HepG2 (cell line): Measurements from ENCODE around the gene BTNL3. TPM values are rescaled to one million over a fixed set of nuclear protein-coding genes. Genes with fewer than 3 reads are reported as not detected.

Source experiments
- ATAC-seq: fragments of 200-7000 bp; cut with Tn5 transposase; 3 replicates; pipeline ENCODE4 v1.9.1; 2020; ENCODE audit warnings: mild to moderate bottlenecking, moderate library complexity
- BruUV-seq: library from RNA; stranded (reverse); fragments of 400-500 nt; replicated peaks from 2 replicates; lab custom pipeline; 2021; lab: Mats Ljungman, UMichigan
- CTCF ChIA-PET: fragments of 300-600 bp; formaldehyde crosslinking; extraction: SDS; loops from one replicate; lab custom pipeline; 2021; ENCODE audit warnings: low total read pairs, inconsistent platforms, low intra/inter-chr PET ratio; lab: Yijun Ruan, JAX
- POLR2A ChIA-PET: fragments of 350-600 bp; sonication (Branson Sonifier 250); formaldehyde crosslinking; loops from one replicate; lab custom pipeline; 2020; ENCODE audit warnings: antibody characterized with exemption, inconsistent platforms; lab: Yijun Ruan, JAX
- DNase-seq: peaks from one replicate; pipeline ENCODE4 v3.0.0-alpha.2; 2015; ENCODE audit warnings: low spot score
- FAIRE-seq: peaks from 3 replicates; lab custom pipeline; 2011; peaks lifted over from hg19 to GRCh38; lab: Jason Lieb, UNC
- H2AFZ ChIP-seq: one replicate; pipeline ENCODE4 v1.6.1; 2011; ENCODE audit warnings: low read length, inconsistent platforms
- H3K27ac ChIP-seq: fragments of 300-600 bp; 3 replicates; pipeline ENCODE4 v1.8.0; 2011; ENCODE audit warnings: mixed run types, mild to moderate bottlenecking, mixed read lengths, low read length, inconsistent platforms; ENCODE audit not compliant: insufficient read depth; ENCODE audit errors: extremely low read length
- H3K27me3 ChIP-seq, 2 experiments: fragments of 200-600 bp in 1 of 2; 2 replicates in 1 of 2; 3 replicates in 1 of 2; pipeline versions ENCODE4 v1.6.0 to v1.8.0; 2011; ENCODE audit warnings: low read length in 2 of 2, mild to moderate bottlenecking in 2 of 2, moderate library complexity in 2 of 2, inconsistent platforms in 1 of 2; ENCODE audit not compliant: insufficient read depth in 2 of 2, control insufficient read depth in 1 of 2
- H3K36me3 ChIP-seq, 2 experiments: fragments of 200-600 bp in 1 of 2; replicated peaks in 1 of 2; 2 replicates in 1 of 2; 3 replicates in 1 of 2; pipeline versions ENCODE4 v1.5.1 to v1.8.0; 2011; ENCODE audit warnings: low read length in 2 of 2, inconsistent platforms in 1 of 2; ENCODE audit not compliant: insufficient read depth in 2 of 2, control insufficient read depth in 1 of 2
- H3K4me1 ChIP-seq: 2 replicates; pipeline ENCODE4 v1.5.1; 2012; ENCODE audit warnings: low read length, inconsistent platforms; ENCODE audit not compliant: insufficient read depth
- H3K4me2 ChIP-seq: 2 replicates; pipeline ENCODE4 v1.6.0; 2011; ENCODE audit warnings: low read depth, low read length, inconsistent platforms
- H3K4me3 ChIP-seq, 3 experiments: fragments of 200-600 bp in 1 of 3; sonication (generic), shearing (Covaris generic) in 1 of 3; replicated peaks in 1 of 3; 2 replicates each; pipeline ENCODE4 v1.5.1; 2011 to 2016; ENCODE audit warnings: low read length in 3 of 3, inconsistent platforms in 2 of 3, low read depth in 2 of 3, mild to moderate bottlenecking in 2 of 3, control low read depth in 1 of 3, mixed read lengths in 1 of 3; ENCODE audit not compliant: insufficient read depth in 1 of 3
- H3K79me2 ChIP-seq: one replicate; pipeline ENCODE4 v1.6.1; 2011; ENCODE audit warnings: low read length, inconsistent platforms; ENCODE audit not compliant: insufficient read depth
- H3K9ac ChIP-seq: 2 replicates; pipeline ENCODE4 v1.6.0; 2011; ENCODE audit warnings: mild to moderate bottlenecking, low read depth, low read length, inconsistent platforms; ENCODE audit not compliant: insufficient read depth
- H3K9me3 ChIP-seq: 2 replicates; pipeline ENCODE4 v1.5.1; 2012; ENCODE audit warnings: mild to moderate bottlenecking, low read length
- H4K20me1 ChIP-seq: 2 replicates; pipeline ENCODE4 v1.6.0; 2011; ENCODE audit warnings: inconsistent platforms, mild to moderate bottlenecking, low read length, moderate library complexity; ENCODE audit not compliant: insufficient read depth
- ARNT ChIP-seq: fragments of 450-650 bp; IDR thresholded peaks from 2 replicates; pipeline ENCODE4 v1.6.1; 2017
- HNRNPUL1 ChIP-seq: fragments of 200-400 bp; formaldehyde crosslinking; IDR thresholded peaks from 2 replicates; pipeline ENCODE4 v1.6.1; 2017; ENCODE audit warnings: low read depth, mild to moderate bottlenecking, low read length, moderate library complexity
- LCORL ChIP-seq, 2 experiments: fragments of 450-650 bp in 1 of 2; sonication (generic) in 1 of 2; formaldehyde crosslinking in 1 of 2; IDR thresholded peaks; 2 replicates each; pipeline versions ENCODE4 v1.5.0 to v1.6.1; 2017 to 2020; ENCODE audit warnings: antibody characterized with exemption in 1 of 2, missing genetic modification reagents in 1 of 2
- PRDM10 ChIP-seq: sonication (generic); formaldehyde crosslinking; IDR thresholded peaks from 2 replicates; pipeline ENCODE4 v1.4.0; 2020; ENCODE audit warnings: low read depth, missing genetic modification reagents
- PREB ChIP-seq: sonication (generic); formaldehyde crosslinking; IDR thresholded peaks from 2 replicates; pipeline ENCODE4 v1.4.0; 2020; ENCODE audit warnings: missing genetic modification reagents
- STAT5B ChIP-seq: sonication (generic); formaldehyde crosslinking; IDR thresholded peaks from 2 replicates; pipeline ENCODE4 v1.4.0; 2020; ENCODE audit warnings: missing genetic modification reagents
- ZEB1 ChIP-seq: IDR thresholded peaks from 2 replicates; pipeline ENCODE4 v1.6.1; 2012; ENCODE audit warnings: mild to moderate bottlenecking, low read depth, inconsistent platforms; ENCODE audit not compliant: insufficient replicate concordance
- ZFP62 ChIP-seq: sonication (generic); formaldehyde crosslinking; IDR thresholded peaks from 2 replicates; pipeline ENCODE4 v1.4.0; 2020; ENCODE audit warnings: missing genetic modification reagents
- ZNF441 ChIP-seq: sonication (generic); formaldehyde crosslinking; IDR thresholded peaks from 2 replicates; pipeline ENCODE4 v1.7.0; 2021; ENCODE audit warnings: missing genetic modification reagents, borderline replicate concordance
- ZNF468 ChIP-seq: sonication (generic); formaldehyde crosslinking; IDR thresholded peaks from 2 replicates; pipeline ENCODE4 v1.8.0; 2022; ENCODE audit warnings: mild to moderate bottlenecking, moderate library complexity, missing genetic modification reagents
- ZNF512B ChIP-seq: sonication (generic); formaldehyde crosslinking; IDR thresholded peaks from 2 replicates; pipeline ENCODE4 v1.5.1; 2020; ENCODE audit warnings: missing genetic modification reagents, mild to moderate bottlenecking, borderline replicate concordance
- ZNF616 ChIP-seq: sonication (generic); formaldehyde crosslinking; IDR thresholded peaks from 2 replicates; pipeline ENCODE4 v1.5.0; 2020; ENCODE audit warnings: low read depth, mild to moderate bottlenecking, missing genetic modification reagents
- ZNF710 ChIP-seq: sonication (generic); formaldehyde crosslinking; IDR thresholded peaks from 2 replicates; pipeline ENCODE4 v1.5.0; 2020; ENCODE audit warnings: mild to moderate bottlenecking, missing genetic modification reagents, borderline replicate concordance
- ZNF720 ChIP-seq: sonication (generic); formaldehyde crosslinking; IDR thresholded peaks from 2 replicates; pipeline ENCODE4 v1.4.0; 2020; ENCODE audit warnings: missing genetic modification reagents
- WGBS: methylation state at CpG from one replicate; pipeline ENCODE4 v1.1.6; 2017; ENCODE audit warnings: low lambda C conversion rate; 5-methylcytosine and 5-hydroxymethylcytosine counted together
- in situ Hi-C: cut with HindIII; loops from 2 replicates; pipeline ENCODE4 v1.10.0; 2017; ENCODE audit warnings: low pct_unique_long_range_greater_than_20kb; ENCODE audit not compliant: extremely low pct_ligation_motif_present
- intact Hi-C: fragments of 100-400 bp; cut with micrococcal nuclease; formaldehyde crosslinking; loops from one replicate; pipeline ENCODE4 v1.10.0; 2022; ENCODE audit not compliant: unreplicated experiment
- polyA plus RNA-seq, 8 experiments: library from polyadenylated mRNA; depleted of rRNA in 3 of 8; stranded (reverse) in 7 of 8; unstranded in 1 of 8; fragments of >200 nt; fragmentation: Illumina TruSeq in 4 of 8; extraction: Trizol in 4 of 8; gene quantifications; 2 replicates each; pipeline versions ENCODE4 v1.2.1 to v1.2.3, GENCODE V29; 2011 to 2016; ENCODE audit warnings: low read depth in 4 of 8, missing spikeins in 1 of 8, mixed read lengths in 1 of 8; ENCODE audit not compliant: insufficient read depth in 1 of 8
- total RNA-seq, 5 experiments: library from RNA; depleted of rRNA; stranded (reverse); fragments of >200 nt; fragmentation: Illumina TruSeq; extraction: Trizol; gene quantifications; 2 replicates each; pipeline ENCODE4 v1.2.3, GENCODE V29; 2016; ENCODE audit warnings: low read depth in 1 of 5

Gene BTNL3
- total and polyA plus RNA-seq, 2 of the 13 experiments (the other 11 are each of a cell fraction or from before 2014, with no cell fraction given) = not detected

GRCh38 chr5:181039471-181039870 lies 50.8 kb downstream of the BTNL3 start:
- BruUV-seq = no TSS peak
- H3K4me2 ChIP-seq = no peak overlapping the region
- no peaks in the 10 kb centered on the region for H3K79me2 ChIP-seq
- no peaks in the 10 kb centered on the region for H3K4me1 ChIP-seq
- CTCF ChIA-PET = no interaction called here
- FAIRE-seq (no peak), DNase-seq (no peak), ATAC-seq (no peak)
- H3K27ac ChIP-seq = no peak overlapping the region
- H4K20me1 ChIP-seq = no peaks in the 10 kb centered on the region
- H3K27me3 ChIP-seq = peaks cover 2 to 71% of the 10 kb centered on the region in 2 experiments
- no peak overlapping the region for H3K9ac ChIP-seq
- WGBS = 9% methylated on average over 7 of the region's 8 CpGs
- in situ Hi-C loops (no loop called here), intact Hi-C loops (no loop called here)
- no peak overlapping the region for H3K4me3 ChIP-seq
- POLR2A ChIA-PET = no interaction called here
- H2AFZ ChIP-seq = no peak overlapping the region
- H3K9me3 ChIP-seq = no peaks in the 10 kb centered on the region
- no peaks in the 10 kb centered on the region for H3K36me3 ChIP-seq
- no peak for TF ChIP-seq ZNF468 (CRISPR knock-in tag)
- TF ChIP-seq ZNF720 (CRISPR knock-in tag) = no peak
- TF ChIP-seq PREB (CRISPR knock-in tag) = no peak
- TF ChIP-seq HNRNPUL1 = no peak
- TF ChIP-seq ZEB1 = no peak
- TF ChIP-seq ZNF616 (CRISPR knock-in tag) = no peak
- TF ChIP-seq ARNT = no peak
- no peak for TF ChIP-seq ZNF512B (CRISPR knock-in tag)
- no peak for TF ChIP-seq ZFP62 (CRISPR knock-in tag)
- TF ChIP-seq LCORL (IDR thresholded peaks at IDR 0.05) = no peak
- TF ChIP-seq LCORL (CRISPR knock-in tag; IDR thresholded peaks at IDR 0.05) = no peak
- TF ChIP-seq STAT5B (CRISPR knock-in tag) = no peak
- TF ChIP-seq ZNF710 (CRISPR knock-in tag) = no peak
- TF ChIP-seq PRDM10 (CRISPR knock-in tag) = no peak
- no peak for TF ChIP-seq ZNF441
